ENCODE measurements around the gene TENM4.

The TENM4 gene

DNA sequence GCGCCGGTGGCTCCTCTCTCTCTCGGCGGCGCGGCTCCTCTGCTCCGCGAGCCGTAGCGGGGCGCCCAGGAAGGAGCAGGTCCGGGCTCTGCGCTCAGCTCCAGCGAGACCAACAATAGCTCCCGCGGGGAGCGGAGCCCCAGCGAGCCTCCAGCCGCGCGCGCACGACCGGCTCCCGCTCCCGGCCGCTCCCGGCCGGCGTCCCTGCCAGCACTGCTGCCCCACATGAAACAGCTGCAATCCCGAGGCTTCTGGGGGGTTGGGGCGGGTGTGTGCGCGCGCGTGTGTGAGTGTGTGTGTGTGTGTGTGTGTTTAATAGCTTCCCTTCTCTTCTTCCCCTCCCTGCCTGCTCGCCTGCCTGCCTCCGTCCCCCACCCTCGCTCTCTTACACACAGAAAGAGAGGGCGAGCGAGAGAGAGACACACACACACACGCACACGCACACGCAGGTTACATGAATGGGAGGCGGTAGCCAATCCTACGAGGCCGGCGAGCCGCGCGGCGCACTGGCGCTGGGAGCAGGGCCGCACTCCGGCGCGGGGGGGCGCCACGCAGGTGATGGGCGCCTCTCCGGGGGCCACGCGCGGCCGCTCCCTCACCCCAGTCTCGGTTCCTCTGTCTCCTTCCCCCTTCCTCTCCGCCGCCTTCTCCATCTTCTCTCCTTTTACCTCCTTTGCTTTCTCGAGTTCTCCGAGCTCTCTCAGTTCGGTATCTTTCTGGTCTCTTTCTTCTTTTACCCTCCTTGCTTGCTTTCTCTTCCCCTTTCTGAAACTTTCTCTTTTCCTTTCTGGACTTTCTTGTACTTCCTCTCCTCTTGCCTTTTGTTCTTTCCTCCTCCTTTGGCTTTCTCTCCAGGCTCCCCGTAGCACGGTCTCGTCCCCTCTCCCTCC is at the start of gene TENM4:
TENM4 (minus strand) TSS at position 460 of the 890 bp plus-strand sequence. CDS start 371,086 bp downstream, outside the sequence.
- peak; percentile 54 for DNase-seq (ENCODE audit: low spot score)
- TF ChIP-seq, protein P1, sequence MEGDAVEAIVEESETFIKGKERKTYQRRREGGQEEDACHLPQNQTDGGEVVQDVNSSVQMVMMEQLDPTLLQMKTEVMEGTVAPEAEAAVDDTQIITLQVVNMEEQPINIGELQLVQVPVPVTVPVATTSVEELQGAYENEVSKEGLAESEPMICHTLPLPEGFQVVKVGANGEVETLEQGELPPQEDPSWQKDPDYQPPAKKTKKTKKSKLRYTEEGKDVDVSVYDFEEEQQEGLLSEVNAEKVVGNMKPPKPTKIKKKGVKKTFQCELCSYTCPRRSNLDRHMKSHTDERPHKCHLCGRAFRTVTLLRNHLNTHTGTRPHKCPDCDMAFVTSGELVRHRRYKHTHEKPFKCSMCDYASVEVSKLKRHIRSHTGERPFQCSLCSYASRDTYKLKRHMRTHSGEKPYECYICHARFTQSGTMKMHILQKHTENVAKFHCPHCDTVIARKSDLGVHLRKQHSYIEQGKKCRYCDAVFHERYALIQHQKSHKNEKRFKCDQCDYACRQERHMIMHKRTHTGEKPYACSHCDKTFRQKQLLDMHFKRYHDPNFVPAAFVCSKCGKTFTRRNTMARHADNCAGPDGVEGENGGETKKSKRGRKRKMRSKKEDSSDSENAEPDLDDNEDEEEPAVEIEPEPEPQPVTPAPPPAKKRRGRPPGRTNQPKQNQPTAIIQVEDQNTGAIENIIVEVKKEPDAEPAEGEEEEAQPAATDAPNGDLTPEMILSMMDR (IDR thresholded peaks at IDR 0.05; ENCODE audit: extremely low read depth, missing control alignments) = no peak

GRCh38 chr11:79488286-79488685 is 47.5 kb upstream of the TENM4 start:
- DNase-seq (ENCODE audit: low spot score) = no peak
- TF ChIP-seq, protein P1 (IDR thresholded peaks at IDR 0.05; ENCODE audit: extremely low read depth, missing control alignments) = no peak

GRCh38 chr11:79487412-79487811 is 46.6 kb upstream of the TENM4 start:
- DNase-seq (ENCODE audit: low spot score) = no peak
- TF ChIP-seq, protein P1 (IDR thresholded peaks at IDR 0.05; ENCODE audit: extremely low read depth, missing control alignments) = no peak

- no peak for DNase-seq (ENCODE audit: low spot score)
- TF ChIP-seq, protein P1 (IDR thresholded peaks at IDR 0.05; ENCODE audit: extremely low read depth, missing control alignments) = no peak
These were observed 45.6 kb upstream of the TENM4 start for GRCh38 chr11:79486242-79486984.

DNA sequence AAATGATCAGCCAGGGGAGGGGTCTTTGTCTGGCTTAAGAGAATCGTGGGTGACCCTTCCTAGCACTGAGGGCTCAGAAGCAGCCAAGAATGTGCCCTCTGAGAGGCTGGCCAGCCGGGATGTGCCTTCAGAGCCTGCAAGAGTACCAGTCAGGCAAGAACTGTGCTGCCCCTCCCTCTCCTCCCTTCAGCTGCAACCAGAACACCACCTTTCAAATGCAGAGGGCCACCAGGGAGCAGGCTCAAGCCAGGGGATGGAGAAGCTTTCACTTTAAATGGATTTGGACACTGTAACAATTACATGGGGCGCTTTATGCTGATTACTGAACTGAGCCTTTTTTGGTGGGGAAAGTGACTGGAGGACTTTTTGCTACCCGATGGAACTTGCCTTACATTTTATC is 44.9 kb upstream of the TENM4 start:
- DNase-seq (ENCODE audit: low spot score) = no peak
- TF ChIP-seq, protein P1 (IDR thresholded peaks at IDR 0.05; ENCODE audit: extremely low read depth, missing control alignments) = no peak

- no peak for DNase-seq (ENCODE audit: low spot score)
- TF ChIP-seq, protein P1 (IDR thresholded peaks at IDR 0.05; ENCODE audit: extremely low read depth, missing control alignments) = no peak
These were observed 44.0 kb upstream of the TENM4 start for GRCh38 chr11:79484872-79485271.

- TF ChIP-seq, protein P1 (IDR thresholded peaks at IDR 0.05; ENCODE audit: extremely low read depth, missing control alignments) = no peak
These were observed 42.0 kb upstream of the TENM4 start for GRCh38 chr11:79482800-79483199.

More at GRCh38 chr11:79482800-79483199, 42.0 kb upstream of the TENM4 start:
- DNase-seq (ENCODE audit: low spot score) = peak; percentile 64

Measured in GM20000 (cell line).